Neural cell (in vitro differentiated cells): Measurements from ENCODE around the gene PTPRN2.

Experiments used
- CTCF ChIP-seq: fragments of 450-650 bp; IDR thresholded peaks from 2 replicates; pipeline ENCODE4 v1.5.1; 2014; ENCODE audit warnings: antibody characterized with exemption, mild to moderate bottlenecking, moderate library complexity; ENCODE audit not compliant: poor library complexity, severe bottlenecking
- EP300 ChIP-seq: fragments of 450-650 bp; conservative IDR thresholded peaks from 2 replicates; pipeline ENCODE4 v1.6.1; 2014; ENCODE audit warnings: antibody characterized with exemption, mild to moderate bottlenecking, moderate library complexity; ENCODE audit not compliant: poor library complexity, severe bottlenecking
- EZH2 ChIP-seq: fragments of 200-600, 300-800 bp; shearing (Covaris generic), sonication (generic); IDR thresholded peaks from 2 replicates; pipeline ENCODE4 v1.6.1; 2014; ENCODE audit warnings: antibody characterized with exemption, low read length, borderline replicate concordance, mild to moderate bottlenecking; ENCODE audit not compliant: insufficient read depth, poor library complexity, severe bottlenecking
- MXI1 ChIP-seq: fragments of 450-650 bp; conservative IDR thresholded peaks from 2 replicates; pipeline ENCODE4 v1.6.1; 2014; ENCODE audit warnings: antibody characterized with exemption, mild to moderate bottlenecking; ENCODE audit not compliant: poor library complexity, severe bottlenecking
- POLR2AphosphoS5 ChIP-seq: IDR thresholded peaks from 2 replicates; pipeline ENCODE4 v1.6.1; 2012
- RAD21 ChIP-seq: fragments of 450-650 bp; conservative IDR thresholded peaks from 2 replicates; pipeline ENCODE4 v1.6.1; 2014; ENCODE audit warnings: antibody characterized with exemption, mild to moderate bottlenecking, moderate library complexity
- REST ChIP-seq: IDR thresholded peaks from 2 replicates; pipeline ENCODE4 v1.6.1; 2012; ENCODE audit warnings: borderline replicate concordance
- SMC3 ChIP-seq: fragments of 450-650 bp; conservative IDR thresholded peaks from 2 replicates; pipeline ENCODE4 v1.6.1; 2014; ENCODE audit warnings: antibody characterized with exemption, mild to moderate bottlenecking, moderate library complexity; ENCODE audit not compliant: poor library complexity
- TAF1 ChIP-seq: IDR thresholded peaks from 2 replicates; pipeline ENCODE4 v1.6.1; 2012; ENCODE audit warnings: low read depth

- TF ChIP-seq EZH2 (no peak), POLR2AphosphoS5 (no peak), CTCF (no peak), EP300 (no peak), RAD21 (no peak), REST (no peak), MXI1 (no peak), SMC3 (no peak), TAF1 (no peak)
Measured at GRCh38 chr7:157975401-157976372, 611.9 kb downstream of the PTPRN2 start.
